WTC11 (cell line): ENCODE data around the gene TVP23A.

Experiments
- ATF1 ChIP-seq: sonication (generic); formaldehyde crosslinking; IDR thresholded peaks from 2 replicates; pipeline ENCODE4 v1.8.1; 2023; ENCODE audit warnings: mild to moderate bottlenecking, moderate library complexity, missing genetic modification reagents
- CTCF ChIP-seq: fragments of 200-600 bp; IDR thresholded peaks from 2 replicates; pipeline ENCODE4 v1.8.0; 2022; ENCODE audit warnings: antibody characterized with exemption
- GTF2I ChIP-seq: fragments of 250-450 bp; sonication (Bioruptor Pico); conservative IDR thresholded peaks from 2 replicates; pipeline ENCODE4 v1.4.0; 2021; ENCODE audit warnings: mild to moderate bottlenecking
- NR2C2 ChIP-seq: sonication (generic); formaldehyde crosslinking; IDR thresholded peaks from 2 replicates; pipeline ENCODE4 v1.8.0; 2022; ENCODE audit warnings: mild to moderate bottlenecking, missing genetic modification reagents
- OVOL2 ChIP-seq: fragments of 250-450 bp; sonication (Bioruptor Pico); IDR thresholded peaks from 2 replicates; pipeline ENCODE4 v1.9.0; 2021; ENCODE audit warnings: mild to moderate bottlenecking, borderline replicate concordance
- SP1 ChIP-seq: sonication (generic); formaldehyde crosslinking; conservative IDR thresholded peaks from 2 replicates; pipeline ENCODE4 v1.8.1; 2022; ENCODE audit warnings: missing genetic modification reagents
- TEAD1 ChIP-seq: sonication (generic); formaldehyde crosslinking; IDR thresholded peaks from 2 replicates; pipeline ENCODE4 v1.8.0; 2022; ENCODE audit warnings: mild to moderate bottlenecking, missing genetic modification reagents
- ZNF138 ChIP-seq: sonication (generic); formaldehyde crosslinking; conservative IDR thresholded peaks from 2 replicates; pipeline ENCODE4 v1.8.1; 2022; ENCODE audit warnings: mild to moderate bottlenecking, moderate library complexity, missing genetic modification reagents
- TF ChIP-seq, protein P1 (sequence below): sonication (generic); formaldehyde crosslinking; IDR thresholded peaks from 2 replicates; pipeline ENCODE4 v1.8.1; 2023; ENCODE audit warnings: mild to moderate bottlenecking, missing genetic modification reagents

DNA sequence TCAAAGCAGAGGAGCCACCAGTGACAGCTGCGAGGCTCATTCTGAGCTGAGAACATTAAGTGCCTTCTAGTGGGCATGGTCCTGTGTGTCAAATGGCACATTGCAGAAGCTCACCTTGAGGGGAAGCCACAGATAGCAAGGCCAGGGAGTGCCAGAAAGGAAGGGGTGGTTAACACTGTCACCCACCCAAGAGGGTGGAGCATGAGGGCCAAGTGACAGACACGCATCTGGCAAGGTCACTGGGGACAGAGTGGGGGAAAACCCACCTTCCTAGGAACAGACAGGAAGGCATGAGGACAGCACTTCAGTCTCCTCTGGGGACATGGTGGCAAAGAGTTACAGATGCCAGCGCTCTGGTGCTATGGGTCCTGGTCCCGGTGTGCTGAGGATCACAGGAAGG lies 52.8 kb downstream of the TVP23A start:
- no peak for TF ChIP-seq GTF2I
- no peak for TF ChIP-seq CTCF
- TF ChIP-seq, protein P1, sequence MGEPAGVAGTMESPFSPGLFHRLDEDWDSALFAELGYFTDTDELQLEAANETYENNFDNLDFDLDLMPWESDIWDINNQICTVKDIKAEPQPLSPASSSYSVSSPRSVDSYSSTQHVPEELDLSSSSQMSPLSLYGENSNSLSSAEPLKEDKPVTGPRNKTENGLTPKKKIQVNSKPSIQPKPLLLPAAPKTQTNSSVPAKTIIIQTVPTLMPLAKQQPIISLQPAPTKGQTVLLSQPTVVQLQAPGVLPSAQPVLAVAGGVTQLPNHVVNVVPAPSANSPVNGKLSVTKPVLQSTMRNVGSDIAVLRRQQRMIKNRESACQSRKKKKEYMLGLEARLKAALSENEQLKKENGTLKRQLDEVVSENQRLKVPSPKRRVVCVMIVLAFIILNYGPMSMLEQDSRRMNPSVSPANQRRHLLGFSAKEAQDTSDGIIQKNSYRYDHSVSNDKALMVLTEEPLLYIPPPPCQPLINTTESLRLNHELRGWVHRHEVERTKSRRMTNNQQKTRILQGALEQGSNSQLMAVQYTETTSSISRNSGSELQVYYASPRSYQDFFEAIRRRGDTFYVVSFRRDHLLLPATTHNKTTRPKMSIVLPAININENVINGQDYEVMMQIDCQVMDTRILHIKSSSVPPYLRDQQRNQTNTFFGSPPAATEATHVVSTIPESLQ = no peak
- no peak for TF ChIP-seq ATF1 (CRISPR knock-in tag)
- no peak for TF ChIP-seq SP1
- TF ChIP-seq ZNF138 = no peak
- no peak for TF ChIP-seq NR2C2 (CRISPR knock-in tag)
- TF ChIP-seq OVOL2 (CRISPR knock-in tag) = no peak
- no peak for TF ChIP-seq TEAD1 (CRISPR knock-in tag)
